ENCODE results near the gene DNAJC18.

- TF ChIP-seq CTCF (IDR thresholded peaks at IDR 0.05) (no peak), POLR2A (IDR thresholded peaks at IDR 0.05) (no peak)
These were observed 70.1 kb downstream of the DNAJC18 start for GRCh38 chr5:139369181-139369580.
